ENCODE data around the gene DOHH. TPM values are rescaled to one million over a fixed set of nuclear protein-coding genes. Genes with fewer than 3 reads are reported as not detected.

The DOHH gene
- total and polyA plus RNA-seq, 2 donors (not counting 3 experiments of a cell fraction or from before 2014, with no cell fraction given) = 8.7 to 15.2 TPM

GRCh38 chr19:3499738-3500428 is 591 bp downstream of the DOHH start:
- TF ChIP-seq JUN (IDR thresholded peaks at IDR 0.05; ENCODE audit: borderline replicate concordance, insufficient read depth, insufficient read length, low read depth) = no peak
- TF ChIP-seq, protein P1, sequence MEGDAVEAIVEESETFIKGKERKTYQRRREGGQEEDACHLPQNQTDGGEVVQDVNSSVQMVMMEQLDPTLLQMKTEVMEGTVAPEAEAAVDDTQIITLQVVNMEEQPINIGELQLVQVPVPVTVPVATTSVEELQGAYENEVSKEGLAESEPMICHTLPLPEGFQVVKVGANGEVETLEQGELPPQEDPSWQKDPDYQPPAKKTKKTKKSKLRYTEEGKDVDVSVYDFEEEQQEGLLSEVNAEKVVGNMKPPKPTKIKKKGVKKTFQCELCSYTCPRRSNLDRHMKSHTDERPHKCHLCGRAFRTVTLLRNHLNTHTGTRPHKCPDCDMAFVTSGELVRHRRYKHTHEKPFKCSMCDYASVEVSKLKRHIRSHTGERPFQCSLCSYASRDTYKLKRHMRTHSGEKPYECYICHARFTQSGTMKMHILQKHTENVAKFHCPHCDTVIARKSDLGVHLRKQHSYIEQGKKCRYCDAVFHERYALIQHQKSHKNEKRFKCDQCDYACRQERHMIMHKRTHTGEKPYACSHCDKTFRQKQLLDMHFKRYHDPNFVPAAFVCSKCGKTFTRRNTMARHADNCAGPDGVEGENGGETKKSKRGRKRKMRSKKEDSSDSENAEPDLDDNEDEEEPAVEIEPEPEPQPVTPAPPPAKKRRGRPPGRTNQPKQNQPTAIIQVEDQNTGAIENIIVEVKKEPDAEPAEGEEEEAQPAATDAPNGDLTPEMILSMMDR (IDR thresholded peaks at IDR 0.05; ENCODE audit: extremely low read depth in 1 of 2, insufficient read depth in 1 of 2, low read depth in 1 of 2, low read length in 2 of 2) = no peak
- no peak for TF ChIP-seq POLR2AphosphoS5 (IDR thresholded peaks at IDR 0.05; ENCODE audit: insufficient read depth, low read depth, low read length)
- no peak for TF ChIP-seq GATA2 (IDR thresholded peaks at IDR 0.05; ENCODE audit: insufficient read depth, insufficient read length, low read depth, low read length)
- no peak for TF ChIP-seq EZH2 (IDR thresholded peaks at IDR 0.05; ENCODE audit: borderline replicate concordance, low read depth, low read length, severe bottlenecking)
- TF ChIP-seq MYC (IDR thresholded peaks at IDR 0.05; ENCODE audit: low read depth, low read length) = no peak
- TF ChIP-seq FOS (IDR thresholded peaks at IDR 0.05; ENCODE audit: borderline replicate concordance, insufficient read depth, low read length) = no peak
- no peak for TF ChIP-seq POLR2A (IDR thresholded peaks at IDR 0.05; ENCODE audit: low read depth, low read length)
- TF ChIP-seq, protein P2, sequence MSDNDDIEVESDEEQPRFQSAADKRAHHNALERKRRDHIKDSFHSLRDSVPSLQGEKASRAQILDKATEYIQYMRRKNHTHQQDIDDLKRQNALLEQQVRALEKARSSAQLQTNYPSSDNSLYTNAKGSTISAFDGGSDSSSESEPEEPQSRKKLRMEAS (IDR thresholded peaks at IDR 0.05; ENCODE audit: insufficient read depth, insufficient read length) = no peak
- dilution Hi-C loops (cut with MboI; ENCODE audit: extremely low pct_ligation_motif_present, low sequenced_read_pairs) (no loop called here), intact Hi-C loops (cut with micrococcal nuclease) (no loop called here)
- H3K27ac ChIP-seq (ENCODE audit: insufficient read depth, low read depth, low read length) = peak overlapping the region; percentile 87
- peaks cover 0 to 8% of the 10 kb centered on the region in 2 experiments for H3K36me3 ChIP-seq (ENCODE audit: control insufficient read depth in 2 of 2, extremely low read depth in 1 of 2, insufficient read depth in 2 of 2, low read length in 2 of 2)
- DNase-seq (ENCODE audit: low read depth, low spot score) (no peak), FAIRE-seq (no peak)
- peaks cover 5% of the 10 kb centered on the region for H3K4me1 ChIP-seq (ENCODE audit: control insufficient read depth, extremely low read depth, insufficient read depth, low read length)
- ChIA-PET POLR2A (no interaction called here), CTCF (interaction anchor here (1.1 kb wide), 1 partner anchor 173 kb away, joined by 3 read pairs; no protein-coding TSS in a partner anchor)
- no peaks in the 10 kb centered on the region for H4K20me1 ChIP-seq (replicated peaks; ENCODE audit: control insufficient read depth, extremely low read depth, insufficient read depth, low read length)
- no peaks in the 10 kb centered on the region for H3K9me3 ChIP-seq (replicated peaks; ENCODE audit: control insufficient read depth, insufficient read depth, low read length)
- H3K4me3 ChIP-seq (replicated peaks in 1 of 3; ENCODE audit: insufficient read depth in 1 of 3, low read depth in 1 of 3, low read length in 3 of 3) = peak overlapping the region; percentile 73 to 87 (median 80)
- no peaks in the 10 kb centered on the region for H3K9me1 ChIP-seq (replicated peaks; ENCODE audit: control insufficient read depth, extremely low read depth, insufficient read depth, low read length)
- peak overlapping the region; percentile 91 for H3K9ac ChIP-seq (replicated peaks; ENCODE audit: extremely low read depth, insufficient read depth, low read length)
- H3K4me2 ChIP-seq (ENCODE audit: insufficient read depth, low read length) = peak overlapping the region; percentile 87
- BruUV-seq (replicated peaks) = TSS peak; percentile 56
- H2AFZ ChIP-seq (ENCODE audit: low read depth, low read length) = peak overlapping the region; percentile 85
- H3K79me2 ChIP-seq (ENCODE audit: control insufficient read depth, insufficient read depth, low read length) = peaks cover 28% of the 10 kb centered on the region
- H3K27me3 ChIP-seq (ENCODE audit: control insufficient read depth in 2 of 2, insufficient read depth in 2 of 2, low read length in 2 of 2) = no peaks in the 10 kb centered on the region

All from endothelial cell of umbilical vein (primary cell).